GM18520 (cell line): Measurements from ENCODE around the gene GAK.
A peak's percentile ranks its signal among the peaks of the same experiment; 100 is the strongest.
"Not testable (repeated sequence)": the region's sequence is repeated elsewhere in the genome, so short reads cannot be mapped to it uniquely, and the experiment has no call there.

Source experiments
- ATAC-seq: cut with Tn5 transposase; IDR thresholded peaks from one replicate; pipeline ENCODE4 v1.9.1; 2021; ENCODE audit not compliant: unreplicated experiment

Gene GAK

DNA sequence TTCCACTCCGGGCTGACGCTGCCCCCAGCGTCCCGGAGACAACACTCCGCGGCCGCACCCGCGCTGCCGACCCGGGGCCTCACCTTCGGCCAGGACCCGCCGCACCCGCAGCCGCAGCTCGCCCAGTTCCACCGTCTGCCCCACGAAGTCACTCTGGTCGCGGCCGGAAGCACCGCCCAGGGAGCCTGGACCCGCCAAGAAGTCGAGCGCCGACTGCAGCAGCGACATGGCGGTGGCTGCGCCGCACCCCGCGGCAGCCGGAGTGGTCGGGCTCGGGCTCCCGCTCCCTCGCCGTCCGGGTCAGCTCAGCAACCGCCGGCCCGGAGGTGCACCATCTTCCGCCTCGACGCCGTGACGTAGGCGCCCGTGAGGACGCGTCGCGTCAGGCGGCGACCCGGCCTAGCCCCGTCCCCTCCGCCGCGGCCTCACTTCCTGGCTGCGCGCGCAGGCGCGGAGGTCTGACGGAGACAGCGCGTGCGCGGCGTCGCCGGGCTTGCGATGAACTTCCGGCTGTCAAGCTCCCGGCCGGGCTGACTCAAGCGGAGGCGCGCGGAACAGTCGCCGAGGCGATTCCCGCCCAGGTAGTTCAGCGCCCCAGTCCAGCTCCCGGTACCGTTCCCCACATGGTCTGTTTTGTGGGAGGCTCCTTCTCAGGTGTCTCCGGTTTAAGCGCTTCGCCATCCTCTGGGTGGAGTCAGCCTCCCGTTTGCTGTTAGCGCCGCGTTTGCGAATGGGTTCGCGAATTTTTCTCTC, at the start of gene GAK, which contains the start of gene TMEM175:
TSS of gene GAK (minus strand) at position 357 of the 753 bp plus-strand sequence. CDS start at position 228, 129 bp downstream.
TSS of gene TMEM175 (plus strand) at position 501 of the 753 bp plus-strand sequence. CDS start 15,280 bp downstream, outside the sequence.
- ATAC-seq = peak; percentile 92

DNA sequence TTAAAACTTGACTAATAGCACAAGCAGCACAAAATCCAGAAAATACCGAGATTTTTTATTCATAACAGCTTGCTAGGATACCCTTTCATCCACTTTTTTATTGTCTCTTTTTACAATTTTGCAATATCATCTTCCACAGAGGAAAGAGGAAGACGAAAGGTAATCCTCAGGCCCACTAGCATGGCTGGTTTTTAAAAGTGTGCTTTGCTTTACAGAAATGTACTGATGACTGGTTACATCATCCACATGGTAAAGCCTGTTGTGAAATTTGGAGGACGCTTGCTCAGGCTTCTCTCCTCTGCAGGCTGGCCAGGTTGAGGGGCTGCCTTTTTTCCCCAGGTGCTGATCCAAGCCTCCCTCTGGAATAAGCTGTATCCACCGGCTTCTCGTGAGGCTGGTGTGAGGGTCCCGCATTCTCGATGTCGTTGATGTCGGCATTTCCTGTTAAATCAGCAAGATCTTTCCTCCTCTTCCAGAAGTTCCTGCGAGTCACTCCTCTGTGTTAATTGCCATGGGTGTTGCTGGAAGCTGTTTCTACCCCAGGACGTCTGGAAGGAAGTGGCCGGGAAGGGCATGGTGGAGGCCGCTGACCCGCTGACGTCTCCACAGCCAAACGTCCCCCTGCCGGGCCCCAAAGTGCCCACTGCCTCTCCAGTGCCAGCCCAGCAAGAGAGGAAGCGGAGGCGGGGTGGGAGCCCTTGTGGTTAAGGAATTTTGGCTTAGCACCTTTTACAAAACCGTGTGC, 47.0 kb upstream of the GAK start:
- ATAC-seq = no peak

DNA sequence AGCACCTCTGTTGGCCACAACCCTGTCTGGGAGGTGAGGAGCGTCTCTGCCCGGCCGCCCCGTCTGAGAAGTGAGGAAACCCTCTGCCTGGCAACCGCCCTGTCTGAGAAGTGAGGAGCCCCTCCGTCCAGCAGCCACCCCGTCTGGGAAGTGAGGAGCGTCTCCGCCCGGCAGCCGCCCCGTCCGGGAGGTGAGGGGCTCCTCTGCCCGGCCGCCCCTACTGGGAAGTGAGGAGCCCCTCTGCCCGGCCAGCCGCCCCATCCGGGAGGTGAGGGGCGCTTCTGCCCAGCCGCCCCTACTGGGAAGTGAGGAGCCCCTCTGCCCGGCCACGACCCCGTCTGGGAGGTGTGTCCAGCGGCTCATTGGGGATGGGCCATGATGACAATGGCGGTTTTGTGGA, 43.9 kb upstream of the GAK start:
- not testable (repeated sequence) for ATAC-seq

DNA sequence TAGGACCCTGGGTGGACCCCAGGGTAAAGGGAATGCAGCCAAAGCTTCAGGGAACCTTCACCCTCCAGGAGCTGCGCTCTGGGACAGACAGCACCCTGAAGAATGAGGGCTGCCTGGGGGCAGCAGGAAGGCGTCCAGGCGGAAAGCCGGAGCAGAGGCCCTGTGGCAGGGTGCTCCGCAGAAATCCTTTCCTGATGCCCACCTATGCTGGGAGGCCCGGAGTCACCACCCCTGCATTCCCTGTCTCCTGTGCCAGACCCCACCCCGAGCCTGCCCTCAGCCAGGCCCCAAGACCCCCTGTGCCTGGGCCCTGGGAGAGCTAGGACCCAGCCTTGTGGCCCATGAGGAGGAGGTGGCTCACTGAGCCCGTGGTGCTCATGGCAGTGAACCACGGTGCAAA, 42.6 kb upstream of the GAK start:
- no peak for ATAC-seq

DNA sequence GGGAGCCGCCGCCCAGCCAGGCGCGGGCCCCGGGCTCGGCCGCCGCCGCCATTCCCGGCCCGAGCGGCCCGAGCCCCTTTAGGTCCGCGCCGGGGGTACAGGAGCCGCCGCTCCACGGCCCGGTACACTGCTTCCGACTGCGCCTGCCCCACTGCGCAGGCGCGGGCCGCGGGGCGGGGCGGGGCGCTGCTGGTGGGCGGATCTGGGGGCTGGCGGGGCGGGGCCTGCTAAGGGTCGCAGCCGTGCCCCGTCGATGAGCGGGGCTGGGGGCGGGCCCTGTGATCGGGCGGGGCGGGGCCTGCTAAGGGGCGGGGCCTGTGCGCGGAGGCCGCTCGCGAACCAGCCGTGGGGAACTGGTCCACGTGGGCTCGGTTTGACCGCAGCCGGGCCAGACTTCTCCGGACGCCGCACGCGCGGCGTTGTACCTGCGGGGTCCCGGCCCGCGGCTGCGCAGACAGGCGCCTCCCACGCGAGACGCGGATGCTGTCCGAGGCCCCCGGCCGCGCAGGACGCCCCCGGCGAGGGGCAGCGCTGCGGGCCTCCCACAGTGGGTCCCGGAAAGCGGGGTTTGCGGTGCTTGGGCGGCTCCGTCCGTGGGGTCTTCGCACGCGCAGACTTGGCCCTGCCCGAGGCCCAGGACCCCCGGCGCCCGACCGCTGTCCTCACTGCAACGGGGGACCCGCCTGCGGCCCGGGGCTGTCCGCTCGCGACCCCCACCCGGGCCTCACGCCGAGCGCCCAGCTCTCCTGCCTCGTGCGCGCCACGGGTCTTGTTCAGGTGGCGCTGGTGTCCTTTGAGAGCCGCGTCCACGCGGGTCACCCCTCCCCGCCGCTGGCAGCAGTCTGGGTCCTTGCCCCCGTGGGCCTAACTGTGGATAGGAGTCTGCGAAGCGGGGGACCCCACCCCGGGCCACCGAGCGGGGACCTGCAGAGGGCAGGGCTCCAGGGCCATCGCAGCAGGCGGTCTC, 41.6 kb upstream of the GAK start, which contains the start of gene DGKQ:
TSS of gene DGKQ (minus strand) at position 139 of the 967 bp plus-strand sequence. CDS start at position 52, 87 bp downstream.
- ATAC-seq = no peak

DNA sequence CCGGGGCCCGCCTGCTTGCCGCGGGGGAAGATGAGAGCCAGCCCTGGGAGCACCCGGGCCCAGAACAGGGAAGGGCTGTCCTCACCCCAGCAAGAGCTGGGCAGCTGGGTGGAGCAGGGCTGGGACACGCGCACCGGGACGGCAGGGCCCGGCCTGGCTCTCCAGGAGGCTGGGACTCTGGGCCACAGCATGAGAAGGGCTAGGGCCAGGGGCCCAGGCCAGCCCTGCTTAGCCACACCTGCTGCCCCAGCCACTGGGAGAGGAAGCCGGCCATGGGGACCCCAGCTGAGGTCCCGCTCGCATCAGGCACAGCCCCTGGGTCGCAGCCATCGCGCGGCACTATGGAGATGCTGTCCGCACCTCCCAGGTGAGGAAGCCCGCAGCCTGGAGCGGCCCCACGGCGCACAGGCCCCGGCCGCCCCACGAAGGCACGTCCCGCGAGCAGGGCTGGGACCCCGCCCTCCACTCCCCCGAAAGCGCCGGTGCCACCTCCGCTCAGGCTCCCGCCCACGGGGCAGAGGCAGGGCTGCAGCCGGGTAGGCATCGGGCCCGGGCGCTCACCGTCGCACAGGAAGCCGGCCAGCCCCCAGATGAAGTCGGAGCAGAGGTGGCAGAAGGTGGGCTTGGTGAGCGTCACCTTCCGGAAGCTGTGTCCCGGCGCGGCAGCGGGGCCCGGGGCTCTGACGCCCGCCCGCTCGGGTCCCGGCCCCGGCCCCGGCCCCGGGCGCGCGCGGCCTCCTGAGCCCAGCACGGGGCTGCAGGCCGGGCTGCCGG, 40.7 kb upstream of the GAK start:
- no peak for ATAC-seq

DNA sequence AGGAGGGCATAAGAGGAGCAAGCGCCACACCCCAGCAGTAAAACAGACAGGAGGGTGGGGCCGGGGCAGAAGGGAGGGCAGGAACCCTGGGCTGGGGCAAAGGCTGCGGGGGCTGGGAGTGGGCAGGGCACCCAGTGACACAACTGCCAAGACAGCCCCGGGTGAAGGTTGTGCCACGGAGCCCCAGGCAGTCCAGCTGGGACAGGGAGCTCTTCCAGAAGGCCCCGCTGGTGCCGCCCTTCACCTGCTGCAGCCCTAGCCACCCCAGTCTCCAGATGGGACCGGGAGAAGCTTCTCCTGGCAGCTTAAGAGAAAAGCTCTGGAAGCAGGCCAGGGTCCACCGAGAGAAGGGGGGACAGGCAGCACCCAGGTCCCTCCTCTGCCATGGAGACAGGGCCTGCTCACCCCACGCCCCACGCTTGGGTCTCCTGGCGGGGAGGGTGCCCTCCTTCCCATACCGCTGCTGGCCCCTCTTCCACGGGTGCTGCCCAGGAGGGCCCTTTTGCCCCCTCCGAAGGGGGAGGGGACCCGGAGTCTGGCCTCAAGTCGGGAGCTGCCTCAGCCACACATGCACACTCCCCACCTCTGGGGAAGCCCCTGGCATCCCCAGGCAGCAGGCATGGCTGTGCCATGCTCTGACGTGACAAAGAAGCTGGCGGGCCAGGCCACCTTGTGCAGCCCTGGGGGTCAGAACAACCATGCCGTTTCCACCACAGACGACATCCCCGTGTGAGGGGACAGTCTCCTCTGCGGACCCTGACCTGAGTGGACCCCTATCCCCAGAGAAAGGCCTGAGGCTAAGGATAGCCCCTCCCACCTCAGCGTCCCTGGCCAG, 39.8 kb upstream of the GAK start:
- no peak for ATAC-seq

- no peak for ATAC-seq
These were observed 38.9 kb upstream of the GAK start for GRCh38 chr4:970854-971520.

DNA sequence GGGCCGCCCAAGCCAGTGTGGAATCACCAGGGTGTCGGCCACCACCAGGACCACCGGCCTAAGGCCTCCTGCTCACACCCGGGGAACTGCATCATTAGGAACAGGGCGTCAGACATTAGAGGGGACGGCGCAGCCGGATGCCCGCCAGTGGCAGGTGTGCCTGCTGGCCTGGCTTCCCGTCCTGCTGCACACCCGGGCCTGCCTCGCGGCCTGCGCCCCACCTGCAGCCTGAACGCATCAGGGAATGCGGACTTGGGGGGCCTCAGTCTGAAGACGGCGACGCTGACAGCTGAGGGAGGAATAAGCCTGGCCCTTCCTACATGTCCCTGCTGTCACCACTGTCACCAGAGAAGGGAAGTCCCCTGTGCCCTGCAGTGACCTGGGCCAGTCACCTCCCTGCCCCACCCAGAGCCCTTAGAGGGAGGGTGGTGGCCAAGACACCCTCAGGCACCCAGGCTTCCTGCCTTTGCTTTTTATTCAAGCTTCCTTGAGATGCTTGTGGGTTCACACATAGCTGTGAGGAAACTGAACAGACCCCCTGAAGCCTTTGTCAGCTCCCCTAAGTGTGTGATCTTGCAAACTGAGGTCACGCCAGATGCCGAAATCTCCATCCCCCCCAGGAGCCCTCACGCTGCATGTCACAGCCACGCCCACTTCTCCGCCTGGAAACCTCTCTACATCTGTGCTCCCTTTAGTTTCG, 38.1 kb upstream of the GAK start:
- ATAC-seq = no peak

DNA sequence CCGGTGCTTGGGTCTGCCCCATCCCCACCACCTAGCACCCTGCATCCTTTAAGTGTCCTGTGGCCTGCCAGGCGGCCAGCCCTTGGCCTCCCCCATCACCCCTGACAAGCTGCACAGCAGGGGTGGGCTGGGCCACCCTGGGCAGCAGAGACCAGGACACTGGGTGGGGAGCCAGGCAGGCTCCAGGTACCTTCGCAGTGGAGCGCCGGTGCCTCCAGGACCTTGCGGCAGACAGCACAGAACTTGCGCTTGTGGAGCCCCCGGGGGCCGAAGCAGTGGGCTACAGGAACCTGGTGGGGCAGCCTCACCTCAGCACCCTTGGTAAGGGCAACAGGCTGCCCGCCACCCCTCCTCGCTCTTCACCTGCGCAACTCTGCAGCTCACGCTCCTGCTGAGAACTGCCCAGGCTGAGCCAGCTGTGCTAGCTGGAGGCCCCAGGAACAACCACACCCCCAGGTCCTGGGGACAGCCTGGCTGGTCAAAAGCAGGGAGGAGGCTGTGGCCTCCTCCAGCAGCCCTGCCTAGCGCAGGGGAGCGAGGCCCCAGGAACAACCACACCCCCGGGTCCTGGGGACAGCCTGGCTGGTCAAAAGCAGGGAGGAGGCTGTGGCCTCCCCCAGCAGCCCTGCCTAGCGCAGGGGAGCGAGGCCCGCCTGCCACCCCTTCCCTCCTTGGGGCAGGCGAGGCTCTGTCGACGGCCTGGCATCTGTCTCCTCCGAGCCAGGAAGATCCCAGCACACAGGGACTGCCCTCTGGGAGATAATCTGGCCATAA, 36.7 kb upstream of the GAK start:
- no peak for ATAC-seq

DNA sequence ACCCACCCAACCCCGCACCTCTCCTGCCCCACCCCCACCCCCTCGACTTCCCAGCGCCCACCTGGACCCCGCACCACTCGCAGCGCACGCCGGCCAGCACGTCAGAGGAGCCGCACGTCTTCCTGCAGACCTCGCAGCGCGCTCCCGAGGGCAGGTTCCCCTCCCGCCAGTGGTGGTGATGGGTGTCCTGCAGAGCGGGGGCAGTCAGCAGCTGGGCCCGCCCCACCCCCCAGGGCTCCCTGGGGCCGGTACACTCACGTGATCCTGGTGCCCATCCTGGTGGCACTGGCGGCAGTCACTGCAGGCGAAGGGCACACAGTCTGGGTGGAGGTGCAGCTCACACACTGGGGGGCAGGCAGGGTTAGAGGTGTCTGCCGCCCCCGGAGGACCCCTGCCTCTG, 36.1 kb upstream of the GAK start:
- no peak for ATAC-seq

DNA sequence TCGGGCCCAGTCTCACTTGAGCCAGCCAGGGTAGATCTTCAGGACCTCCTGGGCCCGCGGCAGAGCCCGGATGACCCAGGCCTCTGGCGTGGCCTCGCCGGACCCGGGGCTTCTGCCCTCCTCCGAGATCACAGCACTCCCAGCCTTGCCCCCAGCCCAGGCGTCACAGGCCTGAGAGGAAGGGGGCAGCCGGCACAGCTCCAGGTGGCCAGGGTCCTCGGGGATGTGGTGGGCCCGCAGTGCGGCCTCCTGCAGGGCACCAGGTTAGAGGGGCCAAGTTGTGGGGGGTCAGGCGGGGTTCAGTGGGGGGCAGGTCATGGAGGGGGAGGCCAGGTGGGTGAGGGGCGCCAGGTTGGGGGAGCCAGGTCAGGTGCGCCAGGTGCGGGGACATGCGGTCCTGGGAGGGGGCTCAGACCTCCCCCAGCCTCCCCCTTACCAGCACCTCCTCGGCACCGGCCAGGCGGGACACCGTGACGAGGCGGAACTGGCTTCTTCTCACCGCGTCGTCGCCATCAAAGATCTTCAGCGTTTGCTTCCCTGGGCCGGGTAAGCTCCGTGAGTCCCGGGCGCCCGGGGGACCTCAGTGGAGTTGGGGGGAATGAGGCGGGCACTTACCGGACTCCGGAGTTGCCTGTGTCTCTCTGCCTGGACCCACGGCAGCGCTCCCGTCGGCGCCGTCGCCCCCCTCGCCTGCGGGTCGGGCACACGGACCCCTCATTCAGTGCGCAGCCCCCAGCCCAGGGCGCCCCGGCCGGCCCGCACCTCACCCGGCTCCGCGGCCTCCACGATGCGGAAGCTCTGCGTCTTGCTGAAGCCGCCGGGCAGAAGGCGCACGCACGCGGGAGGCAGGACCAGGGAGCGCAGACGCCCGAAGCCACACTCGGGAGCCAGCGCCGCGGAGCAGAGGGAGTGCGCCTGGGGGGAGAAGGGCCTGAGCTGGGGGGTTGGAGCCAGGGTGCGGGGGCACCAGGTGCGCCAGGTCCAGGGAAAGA, 35.3 kb upstream of the GAK start:
- no peak for ATAC-seq

DNA sequence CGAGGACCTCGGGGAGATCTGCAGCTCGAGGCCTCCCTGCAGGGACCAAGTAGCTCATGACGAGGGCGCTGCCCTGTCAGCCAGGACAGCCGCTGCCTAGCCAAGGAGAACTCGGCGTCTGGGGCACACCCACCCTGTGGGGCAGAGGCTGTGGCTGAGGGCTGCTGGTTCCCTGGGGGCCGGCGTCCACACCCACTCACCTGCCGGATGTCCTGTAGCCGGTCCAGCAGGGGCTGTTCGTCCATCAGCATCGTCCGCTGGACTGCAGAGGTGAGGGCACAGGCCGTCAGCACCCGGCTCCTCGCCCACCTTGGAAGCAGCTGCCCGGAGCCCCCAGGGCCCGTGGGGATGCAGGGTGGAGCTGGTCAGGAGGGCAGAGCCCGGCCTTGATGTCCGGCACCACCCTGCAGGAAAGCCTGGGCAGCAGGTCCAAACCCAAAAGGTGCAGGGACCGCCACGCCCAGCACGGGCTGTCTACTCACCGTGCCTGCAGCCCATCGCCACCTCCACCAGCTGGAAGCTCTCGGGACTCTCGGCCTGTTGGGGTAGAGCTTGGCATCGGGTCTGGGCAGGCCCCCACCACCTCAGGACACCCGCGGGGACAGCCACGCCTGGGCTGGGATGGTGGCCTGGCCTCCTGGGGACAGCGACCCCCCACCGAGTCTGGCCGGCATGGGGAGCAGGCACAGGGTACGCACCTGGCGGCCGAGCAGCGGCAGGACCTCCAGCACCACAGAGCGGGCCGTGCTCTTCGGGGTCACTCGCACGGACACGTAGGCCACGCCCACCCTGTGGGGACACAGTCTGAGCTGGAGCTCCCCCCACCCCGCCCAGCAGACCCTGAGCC, 34.4 kb upstream of the GAK start:
- no peak for ATAC-seq

DNA sequence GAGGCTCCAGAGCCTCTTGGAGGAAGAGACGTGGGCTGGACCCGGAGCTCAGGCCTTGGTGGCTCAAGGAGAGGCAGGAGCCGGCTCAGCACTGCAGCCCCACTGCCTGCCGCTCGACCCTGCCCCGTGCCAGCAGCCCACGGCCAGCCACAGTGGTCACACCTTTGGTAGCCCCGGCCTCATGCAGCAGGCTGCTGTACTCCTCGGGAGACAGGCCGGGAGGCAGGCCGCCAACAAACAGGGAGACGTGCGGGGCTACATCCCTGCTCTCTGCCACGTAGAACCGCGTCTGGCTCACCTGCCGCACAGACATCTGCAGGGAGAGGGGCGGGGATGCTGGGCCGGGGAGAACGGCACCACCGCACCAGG, 33.6 kb upstream of the GAK start:
- ATAC-seq = no peak

DNA sequence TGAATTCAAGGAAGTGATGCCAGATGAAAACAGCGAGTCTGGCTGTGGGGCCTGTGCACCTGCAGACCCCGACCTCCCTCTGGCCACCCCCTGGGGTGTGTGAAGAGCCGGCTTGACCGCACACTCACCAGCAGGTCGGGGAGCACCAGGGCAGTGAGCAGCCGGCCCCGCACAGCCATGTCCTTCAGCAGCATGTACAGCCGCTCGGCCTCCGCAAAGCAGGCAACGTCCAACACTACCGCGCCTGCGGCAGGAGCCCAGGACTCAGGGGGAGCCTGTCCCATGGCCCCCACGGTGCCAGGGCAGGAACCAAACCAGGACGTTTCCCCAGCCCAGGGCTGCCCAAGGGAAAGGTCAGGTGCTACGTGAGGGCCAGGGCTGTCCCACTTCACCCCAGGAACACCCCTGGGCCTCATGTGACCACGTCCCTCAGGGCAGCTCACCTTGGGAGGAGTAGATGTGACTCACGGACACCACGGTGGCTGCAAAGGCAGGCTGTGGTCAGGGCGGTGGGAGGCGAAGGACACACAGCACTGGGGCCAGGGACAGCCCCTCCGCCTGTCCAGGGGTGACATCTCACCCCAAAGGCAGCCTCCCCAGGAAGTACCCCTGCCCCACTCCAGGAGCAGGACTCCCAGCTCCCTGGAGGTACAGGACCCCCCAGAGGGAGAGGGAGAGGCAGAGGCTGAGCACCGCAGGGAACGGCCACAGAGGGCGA, 33.1 kb upstream of the GAK start:
- no peak for ATAC-seq
